HEK293 (cell line): Measurements from ENCODE around the gene RPL10A.

ENCODE experiments used
- ATF2 ChIP-seq: fragments of 450-650 bp; formaldehyde crosslinking; IDR thresholded peaks from 2 replicates; pipeline ENCODE4 v1.5.1; 2016; ENCODE audit warnings: missing biosample characterization, missing genetic modification characterization, low read depth
- GLIS1 ChIP-seq: fragments of 450-650 bp; formaldehyde crosslinking; IDR thresholded peaks from 2 replicates; pipeline ENCODE4 v1.5.1; 2016; ENCODE audit warnings: missing biosample characterization, missing genetic modification characterization
- GLIS2 ChIP-seq: fragments of 450-650 bp; formaldehyde crosslinking; IDR thresholded peaks from 2 replicates; pipeline ENCODE4 v1.5.1; 2016; ENCODE audit warnings: missing biosample characterization, missing genetic modification characterization
- KLF1 ChIP-seq: fragments of 450-650 bp; formaldehyde crosslinking; IDR thresholded peaks from 2 replicates; pipeline ENCODE4 v1.5.1; 2016; ENCODE audit warnings: missing biosample characterization, missing genetic modification characterization
- PATZ1 ChIP-seq: fragments of 450-650 bp; formaldehyde crosslinking; IDR thresholded peaks from 2 replicates; pipeline ENCODE4 v1.5.1; 2016; ENCODE audit warnings: missing biosample characterization, missing genetic modification characterization
- REST ChIP-seq: fragments of 450-650 bp; formaldehyde crosslinking; IDR thresholded peaks from 2 replicates; pipeline ENCODE4 v1.5.1; 2016; ENCODE audit warnings: missing biosample characterization, missing genetic modification characterization
- SP2 ChIP-seq: fragments of 450-650 bp; formaldehyde crosslinking; IDR thresholded peaks from 2 replicates; pipeline ENCODE4 v1.5.1; 2016; ENCODE audit warnings: missing biosample characterization, missing genetic modification characterization
- ZBTB49 ChIP-seq: fragments of 450-650 bp; formaldehyde crosslinking; IDR thresholded peaks from 2 replicates; pipeline ENCODE4 v1.5.1; 2016; ENCODE audit warnings: missing biosample characterization, missing genetic modification characterization, low read depth
- ZBTB8A ChIP-seq: fragments of 450-650 bp; formaldehyde crosslinking; IDR thresholded peaks from 2 replicates; pipeline ENCODE4 v1.5.1; 2016; ENCODE audit warnings: missing biosample characterization, missing genetic modification characterization
- ZFHX2 ChIP-seq: fragments of 450-650 bp; formaldehyde crosslinking; conservative IDR thresholded peaks from 2 replicates; pipeline ENCODE4 v1.5.1; 2016; ENCODE audit warnings: missing biosample characterization, missing genetic modification characterization
- ZFP37 ChIP-seq: fragments of 450-650 bp; formaldehyde crosslinking; IDR thresholded peaks from 2 replicates; pipeline ENCODE4 v1.5.1; 2016; ENCODE audit warnings: missing biosample characterization, missing genetic modification characterization
- ZNF112 ChIP-seq: fragments of 450-650 bp; formaldehyde crosslinking; IDR thresholded peaks from 2 replicates; pipeline ENCODE4 v1.5.0; 2017; ENCODE audit warnings: missing biosample characterization, missing genetic modification characterization
- ZNF121 ChIP-seq: fragments of 450-650 bp; formaldehyde crosslinking; IDR thresholded peaks from 2 replicates; pipeline ENCODE4 v1.5.1; 2016; ENCODE audit warnings: missing biosample characterization, missing genetic modification characterization
- ZNF133 ChIP-seq: fragments of 450-650 bp; formaldehyde crosslinking; IDR thresholded peaks from 2 replicates; pipeline ENCODE4 v1.5.1; 2016; ENCODE audit warnings: missing biosample characterization, missing genetic modification characterization
- ZNF221 ChIP-seq: fragments of 450-650 bp; formaldehyde crosslinking; IDR thresholded peaks from 2 replicates; pipeline ENCODE4 v1.5.1; 2017; ENCODE audit warnings: missing biosample characterization, missing genetic modification characterization, borderline replicate concordance
- ZNF302 ChIP-seq: fragments of 450-650 bp; formaldehyde crosslinking; IDR thresholded peaks from 2 replicates; pipeline ENCODE4 v1.5.1; 2016; ENCODE audit warnings: missing biosample characterization, missing genetic modification characterization, low read depth
- ZNF341 ChIP-seq: fragments of 450-650 bp; formaldehyde crosslinking; IDR thresholded peaks from 2 replicates; pipeline ENCODE4; 2016; ENCODE audit warnings: low read depth, missing biosample characterization, missing genetic modification characterization
- ZNF362 ChIP-seq: fragments of 450-650 bp; formaldehyde crosslinking; IDR thresholded peaks from 2 replicates; pipeline ENCODE4 v1.5.1; 2016; ENCODE audit warnings: missing biosample characterization, missing genetic modification characterization
- ZNF398 ChIP-seq: fragments of 450-650 bp; formaldehyde crosslinking; IDR thresholded peaks from 2 replicates; pipeline ENCODE4 v1.5.1; 2017; ENCODE audit warnings: missing biosample characterization, missing genetic modification characterization
- ZNF473 ChIP-seq: fragments of 450-650 bp; formaldehyde crosslinking; IDR thresholded peaks from 2 replicates; pipeline ENCODE4 v1.5.1; 2017; ENCODE audit warnings: missing biosample characterization, missing genetic modification characterization
- ZNF510 ChIP-seq: fragments of 450-650 bp; formaldehyde crosslinking; IDR thresholded peaks from 2 replicates; pipeline ENCODE4 v1.5.1; 2018; ENCODE audit warnings: mild to moderate bottlenecking, missing genetic modification characterization, missing biosample characterization; ENCODE audit not compliant: insufficient replicate concordance
- ZNF624 ChIP-seq: fragments of 450-650 bp; formaldehyde crosslinking; IDR thresholded peaks from 2 replicates; pipeline ENCODE4 v1.5.1; 2017; ENCODE audit warnings: missing biosample characterization, missing genetic modification characterization
- ZNF660 ChIP-seq: fragments of 450-650 bp; IDR thresholded peaks from 2 replicates; pipeline ENCODE4 v1.5.1; 2018; ENCODE audit warnings: missing biosample characterization, mild to moderate bottlenecking, missing genetic modification characterization
- ZNF704 ChIP-seq: fragments of 450-650 bp; formaldehyde crosslinking; IDR thresholded peaks from 2 replicates; pipeline ENCODE4 v1.5.1; 2016; ENCODE audit warnings: missing biosample characterization, missing genetic modification characterization
- ZNF792 ChIP-seq: fragments of 450-650 bp; formaldehyde crosslinking; IDR thresholded peaks from 2 replicates; pipeline ENCODE4 v1.5.1; 2016; ENCODE audit warnings: missing biosample characterization, missing genetic modification characterization
- ZSCAN30 ChIP-seq: fragments of 450-650 bp; IDR thresholded peaks from 2 replicates; pipeline ENCODE4 v1.5.1; 2018; ENCODE audit warnings: missing biosample characterization, mild to moderate bottlenecking, missing genetic modification characterization, moderate library complexity

Gene RPL10A

GRCh38 chr6:35492258-35492973 lies 24.2 kb downstream of the RPL10A start (continued):
- TF ChIP-seq GLIS2 (tag by site-specific recombination) = peak; percentile 47
- TF ChIP-seq ZFP37 (tag by site-specific recombination) = no peak
- TF ChIP-seq ATF2 (tag by site-specific recombination) = no peak
- TF ChIP-seq KLF1 (tag by site-specific recombination) = 0 out of 2 replicates have a peak, but pooled peaks have one; percentile 10
- TF ChIP-seq ZNF704 (tag by site-specific recombination) = no peak
- TF ChIP-seq ZSCAN30 (tag by site-specific recombination) = no peak
- TF ChIP-seq ZNF792 = no peak
- no peak for TF ChIP-seq ZNF473
- peak; percentile 78 for TF ChIP-seq GLIS1 (tag by site-specific recombination)
- TF ChIP-seq PATZ1 (tag by site-specific recombination) = peak; percentile 38; the same call in 1 of the 2 replicates
- TF ChIP-seq ZNF510 = no peak
- no peak for TF ChIP-seq ZBTB49 (tag by site-specific recombination)
- peak; percentile 37 for TF ChIP-seq SP2 (tag by site-specific recombination)
- no peak for TF ChIP-seq ZNF133 (tag by site-specific recombination)
- no peak for TF ChIP-seq ZNF660
- no peak for TF ChIP-seq ZNF302 (tag by site-specific recombination)
- TF ChIP-seq ZNF341 (tag by site-specific recombination) = no peak
- TF ChIP-seq ZFHX2 (tag by site-specific recombination) = no peak
- TF ChIP-seq ZNF624 (tag by site-specific recombination) = no peak
- TF ChIP-seq ZNF121 (tag by site-specific recombination) = no peak
- TF ChIP-seq ZBTB8A = peak; percentile 36; the same call in 1 of the 2 replicates
- TF ChIP-seq ZNF221 (tag by site-specific recombination) = no peak
- TF ChIP-seq ZNF362 = no peak
- TF ChIP-seq ZNF112 (tag by site-specific recombination) = no peak
- peak; percentile 80 for TF ChIP-seq ZNF398 (tag by site-specific recombination)
- no peak for TF ChIP-seq REST (tag by site-specific recombination)
